Stimulated activated CD4-positive, alpha-beta T cell treated with anti-CD3 and anti-CD28 coated beads, Interleukin-4, amount 100 ng/mL, for 4 hours (primary cell): Measurements from ENCODE around the gene ARHGAP42.
"Not testable (repeated sequence)": the region's sequence is repeated elsewhere in the genome, so short reads cannot be mapped to it uniquely, and the experiment has no call there.

Experiments
- DNase-seq, 2 experiments: peaks; one replicate each; pipeline ENCODE4 v3.0.0-alpha.2; 2020

Gene ARHGAP42

GRCh38 chr11:100990931-100991330 is 303.8 kb downstream of the ARHGAP42 start:
- no peak for DNase-seq

- no peak for DNase-seq
These were observed 304.5 kb downstream of the ARHGAP42 start for GRCh38 chr11:100991541-100991940.

- DNase-seq = no peak
These were observed 307.9 kb downstream of the ARHGAP42 start for GRCh38 chr11:100994966-100995365.

DNA sequence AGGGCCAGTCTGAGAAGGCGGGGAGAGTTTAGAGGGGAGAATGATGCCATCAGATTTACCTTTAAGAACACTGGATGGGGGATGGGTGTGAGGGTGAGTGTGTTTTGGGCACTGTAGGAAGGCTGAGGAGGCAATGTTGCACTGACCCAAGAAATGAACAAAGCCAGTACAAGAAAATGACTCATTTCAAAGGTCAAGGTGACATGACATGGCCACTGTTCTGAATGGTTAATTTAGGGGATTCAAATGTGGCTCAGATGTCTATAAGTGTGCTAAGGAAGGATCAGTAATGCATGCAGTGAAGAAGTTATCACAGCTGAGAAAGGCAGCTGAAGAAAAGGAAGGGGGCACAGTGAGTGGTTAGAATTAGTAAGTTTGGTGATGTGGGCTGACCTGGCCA is 312.7 kb downstream of the ARHGAP42 start:
- no peak for DNase-seq

DNA sequence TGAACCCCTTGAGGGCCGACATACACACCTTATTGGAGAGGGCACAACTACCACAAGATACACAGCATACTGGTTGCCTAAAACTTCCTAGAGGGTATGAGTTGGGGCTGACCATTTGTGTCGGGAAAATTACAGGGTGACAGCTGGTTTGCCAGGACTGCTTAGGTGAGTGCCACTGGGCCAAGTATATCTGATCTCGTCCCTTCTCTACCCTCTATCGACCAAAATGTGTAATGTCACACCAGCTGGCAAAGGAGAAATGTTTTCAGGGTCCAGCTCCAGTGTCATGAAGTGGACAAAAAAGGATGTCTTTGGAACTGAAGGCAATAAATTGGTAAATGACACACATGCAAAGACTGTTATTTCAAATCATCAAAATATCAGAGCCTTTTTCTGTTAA is 316.4 kb downstream of the ARHGAP42 start:
- no peak for DNase-seq

DNA sequence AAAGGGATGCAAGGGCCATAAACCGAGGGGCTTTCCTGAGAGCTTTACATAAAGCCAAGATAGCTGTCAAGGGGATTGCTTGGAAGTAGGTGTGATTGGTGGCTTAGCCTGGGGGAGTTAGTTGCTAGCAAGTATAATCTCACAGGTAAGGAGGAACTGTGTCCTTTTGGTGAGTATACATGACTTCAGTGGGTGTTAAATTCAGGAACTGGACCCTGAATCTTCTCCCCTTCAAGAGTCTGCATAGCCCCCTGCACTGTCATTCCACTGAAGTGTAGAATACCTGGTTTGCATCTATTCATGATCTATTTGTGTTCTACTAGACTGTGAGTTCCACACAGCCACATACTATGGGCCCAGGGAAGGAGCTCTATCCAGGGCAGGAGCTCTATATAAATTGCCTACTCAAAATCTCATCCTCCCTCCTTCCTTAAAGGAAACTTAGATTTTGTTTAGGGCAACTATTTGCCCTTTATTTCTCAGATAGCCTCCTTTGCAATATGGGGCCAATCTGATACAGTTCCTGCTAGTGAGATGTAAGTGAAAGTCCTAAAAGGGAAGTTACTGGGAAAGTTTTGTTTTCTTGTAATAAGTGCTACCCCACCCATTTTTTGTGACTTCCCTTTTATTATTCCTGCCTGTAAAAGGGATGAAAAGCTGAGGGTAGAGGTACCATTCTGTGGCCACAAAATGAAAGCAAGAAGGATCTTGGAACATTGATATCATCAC is 322.0 kb downstream of the ARHGAP42 start:
- no peak for DNase-seq

DNA sequence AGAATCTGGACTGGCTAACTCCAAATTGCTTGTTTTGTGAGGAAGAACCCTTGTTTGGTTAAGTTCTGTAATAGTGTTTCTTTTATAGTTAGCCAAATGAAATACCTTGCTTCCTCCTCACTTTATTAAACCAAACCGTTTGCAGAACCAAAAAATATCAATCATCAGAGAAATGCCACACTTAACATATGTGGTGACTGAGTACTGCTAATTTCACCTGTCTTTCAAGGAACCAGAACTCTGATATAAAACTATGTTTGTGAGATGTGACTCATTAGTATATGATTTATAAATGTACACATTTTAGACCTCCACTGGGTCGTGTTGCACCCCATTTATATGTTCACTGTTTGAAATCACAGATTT is 322.6 kb downstream of the ARHGAP42 start:
- DNase-seq = no peak

DNA sequence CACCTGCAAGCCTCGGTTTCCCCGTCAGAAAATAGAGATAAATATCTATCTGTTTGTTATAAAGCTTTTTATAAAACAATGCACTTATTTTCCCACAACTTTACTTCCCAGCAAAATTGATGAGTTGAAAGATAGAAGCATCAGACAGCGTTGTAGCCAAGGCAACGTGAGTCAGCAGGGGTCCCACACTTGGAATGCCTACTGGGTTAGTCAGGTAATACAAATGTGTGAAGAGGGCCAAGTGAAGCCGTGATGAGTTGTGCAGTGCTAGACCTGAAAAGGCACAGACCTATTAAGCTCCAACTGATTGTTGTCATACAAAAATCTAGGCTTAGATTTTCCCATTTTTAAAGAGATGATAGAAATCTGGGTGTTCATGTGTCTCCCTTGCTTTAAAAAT is 323.8 kb downstream of the ARHGAP42 start:
- no peak for DNase-seq

- no peak for DNase-seq
These were observed 324.8 kb downstream of the ARHGAP42 start for GRCh38 chr11:101011881-101012280.

DNA sequence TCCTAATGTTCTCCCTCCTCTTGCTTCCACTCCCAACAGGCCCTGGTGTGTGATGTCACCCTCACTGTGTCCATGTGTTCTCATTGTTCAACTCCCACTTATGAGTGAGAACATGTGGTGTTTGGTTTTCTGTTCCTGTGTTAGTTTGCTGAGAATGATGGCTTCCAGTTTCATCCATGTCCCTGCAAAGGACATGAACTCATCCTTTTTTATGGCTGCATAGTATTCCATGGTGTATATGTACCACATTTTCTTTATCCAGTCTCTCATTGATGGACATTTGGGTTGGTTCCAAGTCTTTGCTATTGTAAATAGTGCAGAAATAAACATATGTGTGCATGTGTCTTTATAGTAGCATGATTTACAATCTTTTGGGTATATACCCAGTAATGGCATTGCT is 326.6 kb downstream of the ARHGAP42 start:
- DNase-seq = not testable (repeated sequence)

DNA sequence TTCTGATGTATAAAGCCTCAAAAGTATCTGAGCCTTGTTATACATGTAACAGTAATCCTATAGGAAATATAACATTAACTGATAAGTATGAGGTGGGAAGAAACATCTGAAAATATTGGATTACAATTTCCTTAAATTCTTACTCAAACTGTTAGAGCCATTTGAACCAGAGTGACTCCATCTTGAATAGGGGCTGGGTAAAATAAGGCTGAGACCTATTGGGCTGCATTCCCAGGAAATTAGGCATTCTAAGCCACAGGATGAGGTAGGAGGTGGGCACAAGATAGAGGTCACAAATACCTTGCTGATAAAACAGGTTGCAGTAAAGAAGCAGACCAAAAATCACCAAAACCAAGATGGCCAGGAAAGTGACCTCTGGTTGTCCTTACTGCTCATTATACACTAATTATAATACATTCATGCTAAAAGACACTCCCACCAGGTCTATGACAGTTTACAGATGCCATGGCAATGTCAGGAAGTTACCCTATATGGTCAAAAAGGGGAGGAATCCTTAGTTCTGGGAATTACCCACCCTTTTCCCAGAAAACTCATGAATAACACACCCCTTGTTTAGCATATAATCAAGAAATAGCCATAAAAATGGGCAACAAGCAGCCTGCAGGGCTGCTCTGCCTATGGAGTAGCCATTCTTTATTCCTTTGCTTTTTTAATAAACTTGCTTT is 327.7 kb downstream of the ARHGAP42 start:
- no peak for DNase-seq

DNA sequence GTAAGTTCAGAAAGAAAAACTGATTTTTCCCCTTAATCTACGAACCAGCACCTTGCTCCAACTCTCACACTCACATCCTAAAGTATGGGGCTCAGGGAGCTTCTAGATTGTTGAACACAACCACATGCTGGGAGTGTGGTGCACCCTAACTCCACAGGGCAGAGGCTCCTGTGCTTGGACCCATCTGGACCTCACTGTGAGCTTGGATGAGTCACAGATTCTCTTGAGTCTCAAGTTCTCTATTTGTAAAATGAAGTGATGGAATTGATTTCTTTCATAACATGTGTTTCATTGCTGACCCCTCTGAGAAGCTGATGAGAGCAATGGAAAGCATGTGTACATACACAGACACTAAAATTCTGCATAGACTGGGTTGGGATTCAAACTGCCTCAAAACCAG is 332.8 kb downstream of the ARHGAP42 start:
- DNase-seq = no peak

DNA sequence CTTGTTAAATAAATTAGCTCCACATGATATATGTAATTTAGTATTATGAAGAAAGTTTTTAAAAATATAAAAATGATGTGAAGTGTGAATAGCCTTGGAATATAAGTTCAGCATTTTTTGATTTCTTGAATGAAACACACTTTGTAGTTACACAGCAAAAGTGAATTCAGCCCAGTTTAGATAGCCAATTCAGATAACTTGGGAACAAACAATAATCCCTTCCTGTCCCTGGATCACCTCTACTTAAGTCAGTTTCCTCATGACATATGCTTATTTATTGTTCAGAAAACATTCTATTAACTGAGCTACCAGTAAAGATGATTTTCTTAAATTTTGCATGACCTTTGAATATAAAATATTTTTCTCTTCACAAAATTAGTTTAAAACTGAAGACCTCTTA is 335.2 kb downstream of the ARHGAP42 start:
- DNase-seq = no peak

- DNase-seq = no peak
These were observed 341.6 kb downstream of the ARHGAP42 start for GRCh38 chr11:101028644-101029043.

GRCh38 chr11:101030015-101030414 is 342.9 kb downstream of the ARHGAP42 start:
- no peak for DNase-seq

DNA sequence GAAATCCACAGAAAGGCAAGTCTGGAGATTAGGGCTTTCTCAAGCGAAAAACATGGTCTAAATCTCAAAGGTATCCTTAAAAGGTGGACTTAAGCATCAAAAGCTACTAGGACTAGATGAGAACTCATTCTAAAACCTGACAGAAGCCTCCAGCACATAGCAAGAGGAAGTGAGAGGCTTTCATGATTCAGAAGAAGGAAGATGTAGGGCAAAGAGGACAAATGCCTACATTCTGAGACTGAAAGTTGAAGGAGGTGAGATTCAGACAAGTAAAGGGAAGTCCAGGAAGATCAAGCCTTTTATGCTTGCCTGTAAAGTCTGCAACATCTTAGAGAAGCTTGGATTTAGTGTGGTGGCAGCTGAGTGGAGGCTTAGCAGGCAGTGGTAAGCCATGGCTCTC is 343.6 kb downstream of the ARHGAP42 start:
- no peak for DNase-seq

- no peak for DNase-seq
These were observed 344.6 kb downstream of the ARHGAP42 start for GRCh38 chr11:101031713-101032112.

DNA sequence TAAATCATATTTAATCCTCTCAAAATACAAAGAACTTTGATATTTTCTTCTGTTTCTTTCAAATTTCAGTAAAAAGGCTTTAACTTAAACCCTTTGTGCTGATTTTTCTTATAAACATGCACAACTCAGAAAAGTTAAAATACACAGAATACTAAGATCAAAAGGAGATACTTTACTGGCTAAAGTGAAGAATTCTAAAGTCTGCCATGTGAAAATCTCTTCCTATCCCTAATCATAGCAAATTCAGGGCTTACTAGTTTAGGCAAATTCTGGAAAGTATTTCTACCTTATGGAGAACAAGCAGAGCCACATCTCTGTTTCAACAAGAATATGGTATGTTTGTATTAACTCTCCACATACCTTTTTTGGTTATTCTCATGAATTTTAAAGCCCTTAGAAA is 345.9 kb downstream of the ARHGAP42 start:
- no peak for DNase-seq

GRCh38 chr11:101034076-101034475 is 347.0 kb downstream of the ARHGAP42 start:
- DNase-seq = no peak

DNA sequence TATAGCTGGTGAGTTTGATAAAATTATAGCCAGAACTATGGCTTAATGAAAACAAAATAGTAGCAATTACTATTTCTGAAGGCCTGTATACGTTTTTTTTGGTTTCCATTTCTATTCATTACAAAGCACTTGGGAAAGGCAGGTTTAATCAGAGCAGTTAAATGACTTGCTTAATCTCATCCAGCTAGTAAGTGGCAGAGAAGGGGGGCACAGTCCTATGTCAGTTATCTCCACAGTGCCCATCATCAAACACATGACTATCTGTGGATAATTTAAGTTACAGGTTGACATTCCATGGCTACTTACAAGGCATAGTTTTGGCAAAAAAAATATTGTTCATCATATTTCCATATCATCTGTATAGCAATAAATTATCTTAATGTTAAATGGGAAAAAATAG is 348.8 kb downstream of the ARHGAP42 start:
- DNase-seq = no peak
